HFF-Myc (cell line): Measurements from ENCODE around the gene CDK4.

Experiments used
- DNase-seq: peaks from one replicate; pipeline ENCODE4 v3.0.0-alpha.2; 2011; ENCODE audit warnings: low read depth; ENCODE audit errors: extremely low read depth
- H3K4me3 ChIP-seq: replicated peaks from 2 replicates; pipeline ENCODE4 v1.5.1; 2011; ENCODE audit warnings: low read depth, mild to moderate bottlenecking, control low read depth, low read length
- CTCF ChIP-seq: IDR thresholded peaks from 2 replicates; pipeline ENCODE4 v1.5.1; 2012; ENCODE audit warnings: mild to moderate bottlenecking, low read depth, low read length, control low read depth; ENCODE audit errors: missing control alignments

Gene CDK4

GRCh38 chr12:57763881-57764661, 12.0 kb upstream of the CDK4 start:
- no peak overlapping the region for H3K4me3 ChIP-seq
- TF ChIP-seq CTCF: no peak
- DNase-seq: no peak

DNA sequence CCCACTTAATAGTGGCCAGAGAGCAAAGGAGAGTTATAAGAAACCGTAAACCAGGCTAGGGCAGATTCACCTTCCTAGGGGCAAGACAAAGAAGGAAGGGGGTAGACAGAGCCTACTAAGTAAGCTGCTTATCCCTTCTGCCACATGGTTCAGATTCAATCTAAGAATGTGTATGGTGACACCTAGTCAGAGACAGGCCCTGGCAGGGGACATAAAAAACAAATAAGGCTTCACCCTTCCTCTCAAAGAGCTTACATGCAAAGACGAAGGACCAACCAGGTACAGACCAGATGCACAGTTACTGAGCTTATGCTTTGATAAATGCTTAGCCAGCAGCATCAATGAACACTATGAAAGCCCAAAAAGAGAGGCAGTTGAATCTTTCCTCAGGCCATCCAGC, 10.4 kb upstream of the CDK4 start:
- no peak for TF ChIP-seq CTCF
- no peak for DNase-seq
- no peak overlapping the region for H3K4me3 ChIP-seq

GRCh38 chr12:57761391-57761998, 9.4 kb upstream of the CDK4 start:
- H3K4me3 ChIP-seq: no peak overlapping the region
- no peak for DNase-seq
- no peak for TF ChIP-seq CTCF

GRCh38 chr12:57760347-57760982, 8.4 kb upstream of the CDK4 start:
- DNase-seq: no peak
- TF ChIP-seq CTCF: no peak
- no peak overlapping the region for H3K4me3 ChIP-seq

DNA sequence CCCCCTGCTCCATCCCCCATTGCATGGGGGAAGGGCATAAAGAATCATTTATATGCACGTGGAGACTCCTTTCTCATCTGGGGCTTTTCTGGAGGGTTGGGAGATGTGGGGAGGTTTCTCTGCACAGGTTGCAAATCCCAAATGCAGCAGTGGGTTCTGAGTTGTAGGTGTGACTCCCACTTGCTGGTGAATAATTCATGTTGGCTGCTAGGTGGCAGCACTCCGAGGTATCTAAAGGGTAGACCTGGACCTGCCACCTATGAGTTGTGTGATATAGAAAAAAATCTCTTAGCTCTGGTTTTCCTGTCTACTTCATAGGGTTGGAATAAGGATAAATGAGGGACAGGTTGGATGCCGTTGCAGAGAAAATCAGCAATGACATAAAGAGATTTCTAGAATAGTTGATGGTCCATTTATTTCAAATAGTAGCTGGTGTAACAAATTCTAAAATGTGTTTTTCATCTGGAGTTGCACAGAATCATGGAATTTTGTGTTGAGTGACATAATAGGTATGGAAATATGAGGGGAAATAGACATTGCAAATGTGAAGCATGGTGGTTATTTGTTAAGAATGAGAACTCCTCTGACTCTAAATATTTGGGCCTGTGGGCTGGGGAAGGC, 7.4 kb upstream of the CDK4 start:
- peak; percentile 42 for TF ChIP-seq CTCF
- DNase-seq: no peak
- no peak overlapping the region for H3K4me3 ChIP-seq

GRCh38 chr12:57758552-57759359, 6.6 kb upstream of the CDK4 start:
- no peak for DNase-seq
- no peak overlapping the region for H3K4me3 ChIP-seq
- TF ChIP-seq CTCF: no peak
